ENCODE results near the gene MSH2.
"Not testable (repeated sequence)": the region's sequence is repeated elsewhere in the genome, so short reads cannot be mapped to it uniquely, and the experiment has no call there.

MSH2 gene

DNA sequence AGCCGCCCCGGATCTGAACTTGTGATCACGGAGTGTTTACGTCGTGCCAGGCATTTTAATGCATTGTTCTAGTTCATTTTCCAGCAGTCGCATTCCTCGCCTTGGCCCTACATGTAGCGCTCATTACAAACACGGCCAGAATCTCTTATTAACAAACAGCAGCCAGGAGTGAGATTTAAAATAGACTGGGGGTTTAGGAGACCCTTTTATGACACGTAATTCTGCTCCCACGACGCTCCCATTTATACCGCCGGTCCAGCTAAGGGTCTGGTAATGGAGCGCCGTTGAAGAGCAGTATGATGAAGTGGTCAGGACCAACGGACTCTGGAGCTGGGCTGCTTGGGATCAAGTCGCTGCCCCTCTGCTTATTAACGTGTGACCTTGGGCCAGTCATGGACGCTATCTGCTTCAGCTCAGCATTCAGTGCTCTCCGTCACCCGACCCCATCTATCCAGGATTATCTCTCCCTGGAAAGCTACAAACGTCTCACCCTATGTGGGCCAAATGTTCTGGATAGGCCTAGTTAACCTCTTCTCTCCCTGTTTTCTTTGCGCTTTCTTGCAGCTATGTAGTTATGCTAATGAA lies 745 bp downstream of the MSH2 start:
- TF ChIP-seq, protein P1, sequence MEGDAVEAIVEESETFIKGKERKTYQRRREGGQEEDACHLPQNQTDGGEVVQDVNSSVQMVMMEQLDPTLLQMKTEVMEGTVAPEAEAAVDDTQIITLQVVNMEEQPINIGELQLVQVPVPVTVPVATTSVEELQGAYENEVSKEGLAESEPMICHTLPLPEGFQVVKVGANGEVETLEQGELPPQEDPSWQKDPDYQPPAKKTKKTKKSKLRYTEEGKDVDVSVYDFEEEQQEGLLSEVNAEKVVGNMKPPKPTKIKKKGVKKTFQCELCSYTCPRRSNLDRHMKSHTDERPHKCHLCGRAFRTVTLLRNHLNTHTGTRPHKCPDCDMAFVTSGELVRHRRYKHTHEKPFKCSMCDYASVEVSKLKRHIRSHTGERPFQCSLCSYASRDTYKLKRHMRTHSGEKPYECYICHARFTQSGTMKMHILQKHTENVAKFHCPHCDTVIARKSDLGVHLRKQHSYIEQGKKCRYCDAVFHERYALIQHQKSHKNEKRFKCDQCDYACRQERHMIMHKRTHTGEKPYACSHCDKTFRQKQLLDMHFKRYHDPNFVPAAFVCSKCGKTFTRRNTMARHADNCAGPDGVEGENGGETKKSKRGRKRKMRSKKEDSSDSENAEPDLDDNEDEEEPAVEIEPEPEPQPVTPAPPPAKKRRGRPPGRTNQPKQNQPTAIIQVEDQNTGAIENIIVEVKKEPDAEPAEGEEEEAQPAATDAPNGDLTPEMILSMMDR (IDR thresholded peaks at IDR 0.05) = no peak
- no peak for DNase-seq

DNA sequence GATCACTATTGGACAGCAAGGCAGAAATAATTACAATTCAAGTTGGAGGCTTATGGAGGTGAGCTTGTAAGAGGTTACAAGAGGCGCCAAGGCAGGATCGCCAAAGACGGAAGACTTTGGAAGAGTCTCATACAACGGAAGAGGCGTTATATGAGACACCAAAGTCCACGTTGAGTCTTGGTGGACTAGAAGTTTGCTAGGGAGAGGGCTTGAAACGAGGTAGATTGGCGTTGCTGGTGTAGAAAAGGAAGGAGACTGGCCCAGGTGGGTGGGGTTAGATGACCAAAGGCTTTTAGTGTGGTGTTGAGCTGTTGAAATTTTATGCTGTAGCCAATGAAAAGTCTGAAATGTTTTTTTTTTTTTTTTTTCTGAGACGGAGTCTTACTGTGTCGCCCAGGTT lies 1.4 kb downstream of the MSH2 start:
- peaks cover 29% of the 10 kb centered on the region for H3K4me1 Mint-ChIP-seq
- H3K27ac Mint-ChIP-seq = peak overlapping the region; percentile 25
- H3K9me3 Mint-ChIP-seq = peaks cover 37% of the 10 kb centered on the region
- H3K4me3 Mint-ChIP-seq = peak overlapping the region; percentile 95
- H3K36me3 Mint-ChIP-seq (ENCODE audit: low read depth) = peaks cover 47% of the 10 kb centered on the region
- no peak for DNase-seq
- H3K27me3 Mint-ChIP-seq (ENCODE audit: low read depth, poor library complexity) = no peaks in the 10 kb centered on the region
- TF ChIP-seq, protein P1 (IDR thresholded peaks at IDR 0.05) = no peak

More for the DNA sequence above, 745 bp downstream of the MSH2 start:
- Mint-ChIP-seq H3K27me3 (ENCODE audit: low read depth, poor library complexity) (no peaks in the 10 kb centered on the region), H3K36me3 (ENCODE audit: low read depth) (peaks cover 43% of the 10 kb centered on the region), H3K4me1 (peaks cover 29% of the 10 kb centered on the region), H3K27ac (no peak overlapping the region), H3K9me3 (peaks cover 37% of the 10 kb centered on the region), H3K4me3 (peak overlapping the region; percentile 95)

DNA sequence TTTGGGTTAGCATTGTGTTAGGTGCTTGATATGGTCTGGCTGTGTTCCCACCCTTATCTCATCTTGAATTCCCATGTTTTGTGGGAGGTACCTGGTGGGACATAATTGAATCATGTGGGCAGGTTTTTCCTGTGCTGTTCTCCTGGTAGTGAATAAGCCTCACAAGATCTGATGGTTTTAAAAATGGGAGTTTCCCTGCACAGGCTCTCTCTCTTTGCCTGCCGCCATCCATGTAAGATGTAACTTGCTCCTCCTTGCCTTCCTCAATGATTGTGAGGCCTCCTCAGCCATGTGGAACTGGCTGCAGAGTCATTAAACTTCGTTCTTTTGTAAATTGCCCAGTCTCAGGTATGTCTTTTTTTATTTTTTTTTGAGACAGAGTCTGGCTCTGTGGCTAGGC lies 2.8 kb downstream of the MSH2 start:
- Mint-ChIP-seq H3K27ac (no peak overlapping the region), H3K4me3 (peak overlapping the region; percentile 53), H3K27me3 (ENCODE audit: low read depth, poor library complexity) (no peaks in the 10 kb centered on the region), H3K4me1 (peaks cover 29% of the 10 kb centered on the region), H3K36me3 (ENCODE audit: low read depth) (peaks cover 56% of the 10 kb centered on the region), H3K9me3 (peaks cover 37% of the 10 kb centered on the region)
- DNase-seq = no peak
- TF ChIP-seq, protein P1 (IDR thresholded peaks at IDR 0.05) = no peak

DNA sequence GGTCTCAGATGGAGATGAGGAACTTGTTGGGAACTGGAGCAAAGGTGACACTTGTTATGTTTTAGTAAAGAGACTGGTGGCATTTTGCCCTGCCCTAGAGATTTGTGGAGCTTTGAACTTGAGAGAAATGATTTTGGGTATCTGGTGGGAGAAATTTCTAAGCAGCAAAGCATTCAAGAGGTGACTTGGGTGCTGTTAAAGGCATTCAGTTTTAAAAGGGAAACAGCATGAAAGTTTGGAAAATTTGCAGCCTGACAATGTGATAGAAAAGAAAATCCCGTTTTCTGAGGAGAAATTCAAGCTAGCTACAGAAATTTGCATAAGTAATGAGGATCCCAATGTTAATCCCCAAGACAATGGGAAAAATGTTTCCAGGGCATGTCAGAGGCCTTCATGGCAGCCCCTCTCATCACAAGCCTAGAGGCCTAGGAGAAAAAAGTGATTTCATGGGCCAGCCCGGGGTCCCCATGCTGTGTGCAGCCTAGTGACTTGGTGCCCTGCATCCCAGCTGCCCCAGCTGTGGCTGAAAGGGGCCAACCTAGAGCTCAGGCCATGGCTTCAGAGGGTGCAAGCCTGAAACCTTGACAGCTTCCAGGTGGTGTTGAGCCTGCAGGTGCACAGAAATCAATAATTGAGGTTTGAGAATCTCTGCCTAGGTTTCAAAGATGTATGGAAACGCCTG lies 3.8 kb downstream of the MSH2 start:
- not testable (repeated sequence) for H3K27me3 Mint-ChIP-seq (ENCODE audit: low read depth, poor library complexity); H3K27ac Mint-ChIP-seq; H3K4me3 Mint-ChIP-seq; DNase-seq
- peaks cover 37% of the 10 kb centered on the region for H3K9me3 Mint-ChIP-seq
- H3K36me3 Mint-ChIP-seq (ENCODE audit: low read depth) = peaks cover 59% of the 10 kb centered on the region
- H3K4me1 Mint-ChIP-seq = peaks cover 28% of the 10 kb centered on the region

DNA sequence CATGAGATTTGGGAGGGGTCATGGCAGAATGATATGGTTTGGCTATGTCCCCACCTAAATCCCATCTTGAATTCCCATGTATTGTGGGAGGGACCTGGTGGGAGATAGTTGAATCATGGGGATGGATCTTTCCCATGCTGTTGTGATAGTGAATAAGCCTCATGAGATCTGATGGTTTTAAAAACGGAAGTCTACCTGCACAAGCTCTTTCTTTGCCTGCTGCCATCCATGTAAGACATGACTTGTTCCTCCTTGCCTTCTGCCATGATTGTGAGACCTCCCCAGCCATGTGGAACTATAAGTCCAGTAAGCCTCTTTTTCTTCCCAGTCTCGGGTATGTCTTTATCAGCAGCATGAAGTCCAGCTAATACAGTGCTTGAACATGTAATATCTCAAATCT lies 5.0 kb downstream of the MSH2 start:
- H3K27me3 Mint-ChIP-seq (ENCODE audit: low read depth, poor library complexity); H3K4me3 Mint-ChIP-seq; DNase-seq; H3K27ac Mint-ChIP-seq: not testable (repeated sequence)
- Mint-ChIP-seq H3K4me1 (peaks cover 16% of the 10 kb centered on the region), H3K9me3 (peaks cover 37% of the 10 kb centered on the region), H3K36me3 (ENCODE audit: low read depth) (peaks cover 68% of the 10 kb centered on the region)

DNA sequence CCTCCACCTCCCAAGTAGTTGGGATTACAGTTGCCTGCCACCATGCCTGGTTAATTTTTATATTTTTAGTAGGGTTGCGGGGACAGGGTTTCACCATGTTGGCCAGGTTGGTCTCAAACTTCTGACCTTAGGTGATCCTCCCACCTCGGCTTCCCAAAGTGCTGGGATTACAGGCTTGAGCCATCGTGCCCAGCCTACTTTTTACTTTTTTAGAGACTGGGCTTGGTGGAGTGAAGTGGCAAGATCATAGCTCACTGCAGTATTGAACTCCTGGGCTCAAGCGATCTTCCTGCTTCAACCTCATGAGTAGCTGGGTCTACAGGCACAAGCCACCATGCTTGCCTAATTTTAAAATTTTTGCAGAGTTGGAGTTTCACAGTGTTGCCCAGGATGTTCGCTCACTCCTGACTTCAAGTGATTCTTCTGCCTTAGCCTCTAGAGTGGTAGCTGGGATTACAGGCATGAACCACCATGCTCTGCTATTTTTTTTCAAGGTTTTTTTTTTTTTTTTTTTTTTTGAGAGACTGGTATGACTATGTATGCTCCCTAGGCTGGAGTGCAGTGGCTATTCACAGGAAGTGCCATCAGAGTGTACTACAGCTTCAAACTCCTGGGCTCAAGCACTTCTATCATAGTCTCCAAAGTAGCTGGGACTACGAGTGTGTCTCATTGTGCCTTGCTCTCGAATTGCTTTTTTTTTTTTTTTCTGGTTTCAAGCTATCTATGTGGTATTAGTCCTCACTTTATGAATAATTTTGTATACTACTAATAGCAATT lies 11.9 kb downstream of the MSH2 start:
- H3K27ac Mint-ChIP-seq = no peak overlapping the region
- DNase-seq = no peak
- H3K4me1 Mint-ChIP-seq = no peaks in the 10 kb centered on the region
- H3K36me3 Mint-ChIP-seq (ENCODE audit: low read depth) = peaks cover 70% of the 10 kb centered on the region
- TF ChIP-seq, protein P1 (IDR thresholded peaks at IDR 0.05) = no peak
- H3K27me3 Mint-ChIP-seq (ENCODE audit: low read depth, poor library complexity) = no peaks in the 10 kb centered on the region
- H3K4me3 Mint-ChIP-seq = no peak overlapping the region
- H3K9me3 Mint-ChIP-seq = no peaks in the 10 kb centered on the region
